Measurements from ENCODE around the gene LRRC28.

LRRC28 gene

GRCh38 chr15:99413955-99414754, 162.9 kb downstream of the LRRC28 start:
- peaks cover 3% of the 10 kb centered on the region for H3K9me3 Mint-ChIP-seq
- no peaks in the 10 kb centered on the region for H3K27me3 Mint-ChIP-seq
- H3K4me3 Mint-ChIP-seq, result no peak overlapping the region
- H3K36me3 Mint-ChIP-seq (ENCODE audit: low read depth), result no peaks in the 10 kb centered on the region
- H3K27ac Mint-ChIP-seq, result no peak overlapping the region
- H3K4me1 Mint-ChIP-seq (ENCODE audit: low read depth), result peaks cover 9% of the 10 kb centered on the region
- DNase-seq, result no peak

- Mint-ChIP-seq H3K27ac (no peak overlapping the region), H3K4me1 (ENCODE audit: low read depth) (peaks cover 10% of the 10 kb centered on the region), H3K27me3 (no peaks in the 10 kb centered on the region), H3K9me3 (peaks cover 3% of the 10 kb centered on the region), H3K36me3 (ENCODE audit: low read depth) (no peaks in the 10 kb centered on the region), H3K4me3 (no peak overlapping the region)
- no peak for DNase-seq
Measured at GRCh38 chr15:99414755-99415731, 163.8 kb downstream of the LRRC28 start.

GRCh38 chr15:99416191-99417188, 165.2 kb downstream of the LRRC28 start:
- H3K4me1 Mint-ChIP-seq (ENCODE audit: low read depth), result peaks cover 15% of the 10 kb centered on the region
- no peak overlapping the region for H3K27ac Mint-ChIP-seq
- DNase-seq, result no peak
- no peaks in the 10 kb centered on the region for H3K27me3 Mint-ChIP-seq
- peaks cover 3% of the 10 kb centered on the region for H3K9me3 Mint-ChIP-seq
- no peaks in the 10 kb centered on the region for H3K36me3 Mint-ChIP-seq (ENCODE audit: low read depth)
- H3K4me3 Mint-ChIP-seq, result no peak overlapping the region

- Mint-ChIP-seq H3K27me3 (no peaks in the 10 kb centered on the region), H3K27ac (peak overlapping the region; percentile 62), H3K4me3 (peak overlapping the region; percentile 3), H3K9me3 (peaks cover 7% of the 10 kb centered on the region), H3K36me3 (ENCODE audit: low read depth) (no peaks in the 10 kb centered on the region), H3K4me1 (ENCODE audit: low read depth) (peaks cover 59% of the 10 kb centered on the region)
- DNase-seq, result peak; percentile 42
Measured at GRCh38 chr15:99421172-99421656, 169.9 kb downstream of the LRRC28 start.

GRCh38 chr15:99421758-99422157, 170.5 kb downstream of the LRRC28 start:
- peak overlapping the region; percentile 62 for H3K27ac Mint-ChIP-seq
- no peak overlapping the region for H3K4me3 Mint-ChIP-seq
- peaks cover 7% of the 10 kb centered on the region for H3K9me3 Mint-ChIP-seq
- peaks cover 63% of the 10 kb centered on the region for H3K4me1 Mint-ChIP-seq (ENCODE audit: low read depth)
- no peak for DNase-seq
- H3K27me3 Mint-ChIP-seq, result no peaks in the 10 kb centered on the region
- no peaks in the 10 kb centered on the region for H3K36me3 Mint-ChIP-seq (ENCODE audit: low read depth)

- peak overlapping the region; percentile 13 for H3K27ac Mint-ChIP-seq
- no peaks in the 10 kb centered on the region for H3K27me3 Mint-ChIP-seq
- peaks cover 65% of the 10 kb centered on the region for H3K4me1 Mint-ChIP-seq (ENCODE audit: low read depth)
- no peaks in the 10 kb centered on the region for H3K36me3 Mint-ChIP-seq (ENCODE audit: low read depth)
- peaks cover 7% of the 10 kb centered on the region for H3K9me3 Mint-ChIP-seq
- no peak overlapping the region for H3K4me3 Mint-ChIP-seq
- DNase-seq, result peak; percentile 29
Measured at GRCh38 chr15:99423186-99424130, 172.2 kb downstream of the LRRC28 start.

- no peak overlapping the region for H3K4me3 Mint-ChIP-seq
- H3K36me3 Mint-ChIP-seq (ENCODE audit: low read depth), result no peaks in the 10 kb centered on the region
- peak overlapping the region; percentile 87 for H3K27ac Mint-ChIP-seq
- peaks cover 67% of the 10 kb centered on the region for H3K4me1 Mint-ChIP-seq (ENCODE audit: low read depth)
- no peak for DNase-seq
- H3K27me3 Mint-ChIP-seq, result no peaks in the 10 kb centered on the region
- peaks cover 4% of the 10 kb centered on the region for H3K9me3 Mint-ChIP-seq
Measured at GRCh38 chr15:99424131-99424571, 172.9 kb downstream of the LRRC28 start.

GRCh38 chr15:99424978-99425656, 173.8 kb downstream of the LRRC28 start:
- H3K9me3 Mint-ChIP-seq, result peaks cover 4% of the 10 kb centered on the region
- peak; percentile 71 for DNase-seq
- H3K4me1 Mint-ChIP-seq (ENCODE audit: low read depth), result peaks cover 65% of the 10 kb centered on the region
- peak overlapping the region; percentile 18 for H3K4me3 Mint-ChIP-seq
- no peaks in the 10 kb centered on the region for H3K36me3 Mint-ChIP-seq (ENCODE audit: low read depth)
- no peaks in the 10 kb centered on the region for H3K27me3 Mint-ChIP-seq
- H3K27ac Mint-ChIP-seq, result peak overlapping the region; percentile 87

- peak; percentile 38 for DNase-seq
- no peak overlapping the region for H3K4me3 Mint-ChIP-seq
- H3K9me3 Mint-ChIP-seq, result peaks cover 4% of the 10 kb centered on the region
- peak overlapping the region; percentile 77 for H3K27ac Mint-ChIP-seq
- H3K36me3 Mint-ChIP-seq (ENCODE audit: low read depth), result no peaks in the 10 kb centered on the region
- no peaks in the 10 kb centered on the region for H3K27me3 Mint-ChIP-seq
- peaks cover 60% of the 10 kb centered on the region for H3K4me1 Mint-ChIP-seq (ENCODE audit: low read depth)
Measured at GRCh38 chr15:99425657-99426301, 174.5 kb downstream of the LRRC28 start.

GRCh38 chr15:99426431-99427105, 175.3 kb downstream of the LRRC28 start:
- Mint-ChIP-seq H3K27me3 (no peaks in the 10 kb centered on the region), H3K36me3 (ENCODE audit: low read depth) (no peaks in the 10 kb centered on the region), H3K27ac (no peak overlapping the region), H3K4me1 (ENCODE audit: low read depth) (peaks cover 52% of the 10 kb centered on the region), H3K4me3 (no peak overlapping the region), H3K9me3 (peaks cover 4% of the 10 kb centered on the region)
- peak; percentile 24 for DNase-seq

GRCh38 chr15:99427210-99427609, 175.9 kb downstream of the LRRC28 start:
- Mint-ChIP-seq H3K4me3 (no peak overlapping the region), H3K27me3 (no peaks in the 10 kb centered on the region), H3K4me1 (ENCODE audit: low read depth) (peaks cover 50% of the 10 kb centered on the region), H3K9me3 (no peaks in the 10 kb centered on the region), H3K27ac (no peak overlapping the region), H3K36me3 (ENCODE audit: low read depth) (no peaks in the 10 kb centered on the region)
- DNase-seq, result no peak
